Heart right ventricle (tissue), 16 donors: ENCODE data around the gene ABCB11. TPM values are rescaled to one million over a fixed set of nuclear protein-coding genes. Genes with fewer than 3 reads are reported as not detected.

Experiments used
- ATAC-seq, 8 donors: fragments of 200-7000 bp; cut with Tn5 transposase; one replicate each; pipeline ENCODE4 v1.9.1; 2020; ENCODE audit warnings: mild to moderate bottlenecking in 8 of 8, moderate library complexity in 8 of 8, moderate number of reproducible peaks in 1 of 8
- DNase-seq, 2 donors: peaks; one replicate each; pipeline ENCODE4 v3.0.0-alpha.2; 2020
- H3K27ac ChIP-seq, 10 donors: fragments of 200-600 bp; sonication (generic) in 2 of 10; one replicate each; pipeline versions ENCODE4 v1.5.0 to v1.8.0; 2020 to 2022; ENCODE audit warnings: mild to moderate bottlenecking in 3 of 10
- H3K27me3 ChIP-seq, 7 donors: fragments of 200-600 bp; one replicate each; pipeline ENCODE4 v1.8.0; 2021 to 2022; ENCODE audit warnings: mild to moderate bottlenecking in 2 of 7
- H3K36me3 ChIP-seq, 9 donors: fragments of 200-600 bp; sonication (generic) in 1 of 9; one replicate each; pipeline versions ENCODE4 v1.5.0 to v1.8.0; 2020 to 2022; ENCODE audit warnings: mild to moderate bottlenecking in 2 of 9
- H3K4me1 ChIP-seq, 9 donors: fragments of 200-600 bp; sonication (generic) in 1 of 9; one replicate each; pipeline versions ENCODE4 v1.5.0 to v1.8.0; 2020 to 2022; ENCODE audit warnings: mild to moderate bottlenecking in 4 of 9
- H3K4me3 ChIP-seq, 10 donors: fragments of 200-600 bp; sonication (generic) in 2 of 10; one replicate each; pipeline versions ENCODE4 v1.5.0 to v1.8.0; 2020 to 2022; ENCODE audit warnings: mild to moderate bottlenecking in 7 of 10, moderate library complexity in 2 of 10
- H3K9me3 ChIP-seq, 11 donors: fragments of 200-600 bp in 10 of 11; sonication (generic) in 2 of 11; one replicate each; pipeline versions ENCODE4 v1.5.0 to v1.8.0; 2013 to 2022; ENCODE audit warnings: mild to moderate bottlenecking in 2 of 11, control low read depth in 1 of 11, moderate library complexity in 1 of 11
- WGBS, 2 donors: extraction: QIAGEN DNeasy Blood & Tissue Kit; methylation state at CpG; one replicate each; pipeline ENCODE4 v1.1.7; 2013; ENCODE audit warnings: inconsistent platforms in 1 of 2; 5-methylcytosine and 5-hydroxymethylcytosine counted together
- intact Hi-C, 10 donors: fragments of 100-400 bp; cut with DNase I; formaldehyde crosslinking; loops; one replicate each; pipeline versions ENCODE4 v1.11.1 to v1.14.2; 2022
- polyA plus RNA-seq, 2 donors: library from polyadenylated mRNA; stranded (reverse); fragments of 200-250 nt; gene quantifications; one replicate each; pipeline ENCODE4 v1.2.3, GENCODE V29; 2013
- total RNA-seq, 10 donors: library from RNA; stranded (reverse); fragmentation: NEBNext Ultra II Directional in 3 of 10; extraction: Animal tissue kit (Norgen Biotek cat#: 25700) in 3 of 10; gene quantifications; one replicate each; pipeline versions ENCODE4 v1.2.1 to v1.2.4, GENCODE V29; 2021 to 2023
- TF ChIP-seq, protein P1 (sequence below), 9 donors: fragments of 200-600 bp; sonication (generic) in 2 of 9; IDR thresholded peaks; one replicate each; pipeline versions ENCODE4 v1.5.0 to v1.8.0; 2021 to 2022; ENCODE audit warnings: antibody characterized with exemption in 9 of 9, mild to moderate bottlenecking in 5 of 9, moderate library complexity in 1 of 9
- donor health status: Arrhythmogenic right ventricular cardiomyopathy.
- donor health status: ischemic (EF 13 %, LVEDD 7.1; RV severe dilation, severe dysfunction).
- donor health status: healthy with polysubstance abuse.
- donor health status: DM: no; HTN: yes; CAD: no.
- donor health status: DM: no; HTN: no; CAD: no.
- donor health status: ischemic (EF 25% LVEDD 6.9; RV normal size, moderate dysfunction).
- donor health status: ischemic (EF 25% LVEDD 5.7; RV mildly dilated, moderate dysfunction).
- donor health status: healthy.
- donor health status: DM: yes; HTN: yes; CAD: no.
- donor health status: Ischemic cardiomyopathy.
- donor health status: ischemic (EF 35%, LVEDD 5.7; RV mildly dilated, moderate dysfunction).
- donor health status: nonischemic (EF 11% LVEDD 7.7; RV severe dilation, severe dysfunction).
- donor health status: DM: yes; HTN: yes; CAD: no.
- donor health status: PGD.
- donor health status: ischemic (EF 29% LVEDD 5.4; RV normal size, mild dysfunction).
- donor health status: nonischemic (EF 23%, LVEDD 6.1; RV moderate dilation, normal function).

Gene ABCB11
- total and polyA plus RNA-seq, 12 donors, result 0.01 to 0.23 (median 0.06) TPM; not detected in 7

DNA sequence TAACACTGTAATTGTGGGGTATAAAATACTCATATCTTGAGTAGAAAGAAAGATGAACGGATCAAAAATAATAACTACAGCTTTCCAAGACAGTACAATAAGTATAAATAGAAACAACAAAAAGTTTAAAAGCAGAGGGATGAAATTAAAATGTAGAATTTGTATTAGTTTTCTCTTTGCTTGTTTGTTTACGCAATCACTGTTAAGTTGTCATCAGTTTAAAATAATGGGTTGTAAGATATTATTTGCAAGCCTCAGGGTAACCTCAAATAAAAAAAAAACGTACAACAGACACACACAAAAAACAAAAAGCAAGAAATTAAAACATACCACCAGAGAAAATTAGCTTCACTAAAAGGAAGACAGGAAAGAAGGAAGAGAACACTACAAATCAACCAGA is 18.0 kb upstream of the ABCB11 start:
- Histone ChIP-seq H3K4me3 (no peak overlapping the region), H3K4me1 (peaks cover 0 to 6% (median 0%) of the 10 kb centered on the region in 9 donors), H3K27me3 (no peaks in the 10 kb centered on the region), H3K36me3 (no peaks in the 10 kb centered on the region), H3K27ac (no peak overlapping the region), H3K9me3 (peaks cover 0 to 9% (median under 1%) of the 10 kb centered on the region in 11 donors)
- TF ChIP-seq, protein P1, sequence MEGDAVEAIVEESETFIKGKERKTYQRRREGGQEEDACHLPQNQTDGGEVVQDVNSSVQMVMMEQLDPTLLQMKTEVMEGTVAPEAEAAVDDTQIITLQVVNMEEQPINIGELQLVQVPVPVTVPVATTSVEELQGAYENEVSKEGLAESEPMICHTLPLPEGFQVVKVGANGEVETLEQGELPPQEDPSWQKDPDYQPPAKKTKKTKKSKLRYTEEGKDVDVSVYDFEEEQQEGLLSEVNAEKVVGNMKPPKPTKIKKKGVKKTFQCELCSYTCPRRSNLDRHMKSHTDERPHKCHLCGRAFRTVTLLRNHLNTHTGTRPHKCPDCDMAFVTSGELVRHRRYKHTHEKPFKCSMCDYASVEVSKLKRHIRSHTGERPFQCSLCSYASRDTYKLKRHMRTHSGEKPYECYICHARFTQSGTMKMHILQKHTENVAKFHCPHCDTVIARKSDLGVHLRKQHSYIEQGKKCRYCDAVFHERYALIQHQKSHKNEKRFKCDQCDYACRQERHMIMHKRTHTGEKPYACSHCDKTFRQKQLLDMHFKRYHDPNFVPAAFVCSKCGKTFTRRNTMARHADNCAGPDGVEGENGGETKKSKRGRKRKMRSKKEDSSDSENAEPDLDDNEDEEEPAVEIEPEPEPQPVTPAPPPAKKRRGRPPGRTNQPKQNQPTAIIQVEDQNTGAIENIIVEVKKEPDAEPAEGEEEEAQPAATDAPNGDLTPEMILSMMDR (IDR thresholded peaks at IDR 0.05), result no peak
- no peak for DNase-seq
- intact Hi-C loops, result no loop called here
- WGBS, 2 donors, result 77 to 87% methylated on average over 3 of the region's 3 CpGs
- ATAC-seq, result no peak

DNA sequence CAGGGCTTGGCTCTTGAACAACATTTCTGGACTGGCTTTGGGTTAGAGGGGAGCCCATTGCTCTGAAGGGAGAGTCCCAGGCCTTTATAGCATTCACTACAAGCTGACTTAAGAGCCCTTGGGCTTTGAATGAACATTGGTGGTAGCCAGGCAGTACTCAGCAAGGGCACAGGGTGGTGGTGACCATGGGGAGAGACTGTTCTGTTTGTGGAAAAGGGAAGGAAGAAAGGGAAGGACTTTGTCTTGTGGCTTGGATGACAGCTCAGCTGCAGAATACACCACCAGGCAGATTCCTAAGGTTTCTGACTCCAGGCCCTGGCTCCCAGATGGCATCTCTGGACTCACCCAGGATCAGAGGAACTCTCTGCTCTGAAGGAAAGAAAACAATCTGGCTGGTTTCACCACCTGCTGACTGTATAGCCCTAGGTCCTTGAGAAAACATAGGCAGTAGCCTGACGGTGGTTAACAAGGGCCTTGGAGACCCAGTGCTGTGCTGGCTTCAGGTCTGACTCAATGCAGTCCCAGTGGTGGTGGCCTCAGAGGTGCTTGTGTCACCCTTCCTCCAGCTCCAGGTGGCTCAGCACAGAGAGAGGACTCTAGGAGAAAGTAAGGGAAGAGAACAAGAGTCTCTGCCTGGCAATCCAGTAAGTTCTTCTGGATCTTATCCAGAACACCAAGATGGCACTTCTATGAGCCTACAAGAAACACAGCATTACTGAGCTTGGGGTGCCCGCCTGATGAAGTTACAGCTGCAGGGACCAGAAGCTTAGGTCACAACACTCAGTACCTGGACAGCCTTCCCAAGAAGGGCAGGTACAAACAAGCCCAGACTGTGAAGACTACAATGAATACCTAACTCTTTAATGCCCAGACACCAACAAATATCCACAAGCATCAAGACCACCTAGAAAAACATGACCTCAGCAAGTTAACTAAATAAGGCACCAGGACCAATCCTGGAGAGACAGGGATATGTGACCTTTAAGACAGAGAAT is 16.4 kb upstream of the ABCB11 start:
- H3K27me3 ChIP-seq, result no peaks in the 10 kb centered on the region
- no peak overlapping the region for H3K27ac ChIP-seq
- no peak overlapping the region for H3K4me3 ChIP-seq
- H3K4me1 ChIP-seq, result peaks cover 0 to 6% (median 0%) of the 10 kb centered on the region in 9 donors
- TF ChIP-seq, protein P1 (IDR thresholded peaks at IDR 0.05), result no peak
- no peaks in the 10 kb centered on the region for H3K36me3 ChIP-seq
- WGBS, 2 donors, result 87 to 93% methylated on average over 2 of the region's 2 CpGs
- DNase-seq (no peak), ATAC-seq (peak in 2 of 8 donors; percentile 58 to 67)
- intact Hi-C loops, result no loop called here
- H3K9me3 ChIP-seq, result peaks cover 0 to 14% (median 2%) of the 10 kb centered on the region in 11 donors

DNA sequence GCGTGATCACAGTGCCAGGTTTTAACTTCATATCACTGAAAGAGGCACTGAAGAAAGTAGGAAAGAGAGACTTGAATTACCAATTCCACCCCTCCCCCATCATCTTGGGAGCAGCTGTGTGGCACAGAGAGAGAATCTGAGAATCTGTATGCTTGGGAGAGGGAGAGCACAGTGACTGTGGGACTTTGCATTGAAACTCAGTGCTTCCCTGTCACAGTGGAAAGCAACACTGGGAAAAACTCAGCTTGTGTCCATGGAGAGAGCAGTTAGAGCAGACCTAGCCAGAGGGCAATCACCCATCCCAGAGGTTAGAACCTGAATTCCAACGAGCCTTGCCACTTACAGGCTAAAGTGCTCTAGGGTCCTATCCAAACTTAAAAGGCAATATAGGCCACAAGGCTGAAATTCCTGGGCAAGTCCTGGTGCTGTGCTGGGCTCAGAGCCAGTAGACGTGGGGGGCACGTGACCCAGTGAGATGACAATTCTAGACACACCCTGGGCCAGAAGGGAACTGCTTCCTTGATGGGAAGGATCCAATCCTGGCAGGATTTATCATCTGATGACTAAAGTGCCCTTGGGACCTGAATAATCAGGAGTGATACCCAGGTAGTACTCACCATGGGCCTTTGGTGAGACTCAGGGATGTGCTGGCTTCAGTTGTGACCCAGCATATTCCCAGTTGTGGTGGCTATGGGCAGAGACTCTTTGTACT is 15.5 kb upstream of the ABCB11 start:
- TF ChIP-seq, protein P1 (IDR thresholded peaks at IDR 0.05), result no peak
- H3K4me1 ChIP-seq, result peaks cover 0 to 6% (median 0%) of the 10 kb centered on the region in 9 donors
- ATAC-seq (no peak), DNase-seq (no peak)
- peaks cover 0 to 20% (median 4%) of the 10 kb centered on the region in 11 donors for H3K9me3 ChIP-seq
- no peak overlapping the region for H3K27ac ChIP-seq
- H3K4me3 ChIP-seq, result no peak overlapping the region
- WGBS, 2 donors, result 64 to 65% methylated on average over 4 of the region's 4 CpGs
- no peaks in the 10 kb centered on the region for H3K27me3 ChIP-seq
- intact Hi-C loops, result no loop called here
- H3K36me3 ChIP-seq, result no peaks in the 10 kb centered on the region

DNA sequence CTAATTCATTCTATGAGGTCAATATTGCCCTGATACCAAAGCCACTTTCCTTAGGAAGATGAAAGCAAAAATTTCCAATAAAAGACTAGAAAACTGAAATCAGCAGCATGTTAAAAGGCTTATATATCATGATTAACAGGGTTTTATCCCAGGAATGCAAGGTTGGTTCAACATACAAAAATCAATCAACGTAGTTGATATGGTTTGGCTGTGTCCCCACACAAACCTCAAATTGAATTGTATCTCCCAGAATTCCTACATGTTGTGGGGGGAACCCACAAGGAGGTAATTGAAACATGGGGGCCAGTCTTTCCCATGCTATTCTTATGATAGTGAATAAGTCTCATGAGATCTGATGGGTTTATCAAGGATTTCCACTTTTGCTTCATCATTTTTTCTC is 11.7 kb upstream of the ABCB11 start:
- Histone ChIP-seq H3K27me3 (no peaks in the 10 kb centered on the region), H3K4me3 (no peak overlapping the region), H3K27ac (no peak overlapping the region), H3K4me1 (peaks cover 0 to 32% (median 0%) of the 10 kb centered on the region in 9 donors), H3K9me3 (peaks cover 0 to 20% (median 4%) of the 10 kb centered on the region in 11 donors), H3K36me3 (no peaks in the 10 kb centered on the region)
- TF ChIP-seq, protein P1 (IDR thresholded peaks at IDR 0.05), result no peak
- no peak for ATAC-seq
- no peak for DNase-seq
- WGBS, 2 donors, result 78 to 86% methylated on average over 1 of the region's 1 CpG
- intact Hi-C loops, result no loop called here
